ENCODE results near the gene MLEC. TPM values are rescaled to one million over a fixed set of nuclear protein-coding genes. Genes with fewer than 3 reads are reported as not detected.

The MLEC gene
- total RNA-seq, 2 experiments from 2014 or later, result 69.7 to 101 TPM

GRCh38 chr12:120736404-120737331 lies 49.7 kb downstream of the MLEC start:
- H2AFZ ChIP-seq (ENCODE audit: low read length), result no peak overlapping the region
- H3K4me2 ChIP-seq (ENCODE audit: low read length), result no peak overlapping the region
- H3K27ac ChIP-seq (ENCODE audit: low read depth, low read length, poor library complexity, severe bottlenecking), result no peak overlapping the region
- H3K9me2 ChIP-seq (ENCODE audit: insufficient read depth, low read length), result no peaks in the 10 kb centered on the region
- no peak for TF ChIP-seq CTCF (conservative IDR thresholded peaks at IDR 0.05; ENCODE audit: low read length)
- no peak for TF ChIP-seq EZH2phosphoT487 (IDR thresholded peaks at IDR 0.05; ENCODE audit: borderline replicate concordance, low read depth, low read length)
- ChIA-PET CTCF (ENCODE audit: unreplicated experiment) (no interaction called here), POLR2A (no interaction called here)
- no peaks in the 10 kb centered on the region for H3K79me2 ChIP-seq (ENCODE audit: insufficient read depth, low read depth, low read length)
- DNase-seq (ENCODE audit: low spot score), result no peak
- no peaks in the 10 kb centered on the region for H3K4me1 ChIP-seq (ENCODE audit: insufficient read depth, low read length, poor library complexity, severe bottlenecking)
- H3K9me3 ChIP-seq (ENCODE audit: low read length), result no peaks in the 10 kb centered on the region
- no TSS peak for BruUV-seq (replicated peaks)
- H3K4me3 ChIP-seq (ENCODE audit: low read depth, low read length, poor library complexity, severe bottlenecking), result no peak overlapping the region
- intact Hi-C loops (cut with micrococcal nuclease; ENCODE audit: unreplicated experiment), result no loop called here
- no peaks in the 10 kb centered on the region for H3K36me3 ChIP-seq (ENCODE audit: insufficient read depth, low read length)
- H4K20me1 ChIP-seq (ENCODE audit: insufficient read depth, low read length), result no peaks in the 10 kb centered on the region

GRCh38 chr12:120737557-120738251 lies 50.8 kb downstream of the MLEC start:
- CTCF ChIA-PET (ENCODE audit: unreplicated experiment), result no interaction called here

More at GRCh38 chr12:120737557-120738251, 50.8 kb downstream of the MLEC start:
- Histone ChIP-seq H3K79me2 (ENCODE audit: insufficient read depth, low read depth, low read length) (no peaks in the 10 kb centered on the region), H3K4me2 (ENCODE audit: low read length) (no peak overlapping the region), H3K9me2 (ENCODE audit: insufficient read depth, low read length) (no peaks in the 10 kb centered on the region), H3K4me1 (ENCODE audit: insufficient read depth, low read length, poor library complexity, severe bottlenecking) (no peaks in the 10 kb centered on the region), H4K20me1 (ENCODE audit: insufficient read depth, low read length) (no peaks in the 10 kb centered on the region), H3K36me3 (ENCODE audit: insufficient read depth, low read length) (no peaks in the 10 kb centered on the region), H3K4me3 (ENCODE audit: low read depth, low read length, poor library complexity, severe bottlenecking) (no peak overlapping the region), H3K9me3 (ENCODE audit: low read length) (no peaks in the 10 kb centered on the region), H2AFZ (ENCODE audit: low read length) (no peak overlapping the region), H3K27ac (ENCODE audit: low read depth, low read length, poor library complexity, severe bottlenecking) (no peak overlapping the region)
- peak; percentile 76 for TF ChIP-seq CTCF (conservative IDR thresholded peaks at IDR 0.05; ENCODE audit: low read length)
- TF ChIP-seq EZH2phosphoT487 (IDR thresholded peaks at IDR 0.05; ENCODE audit: borderline replicate concordance, low read depth, low read length), result no peak
- intact Hi-C loops (cut with micrococcal nuclease; ENCODE audit: unreplicated experiment), result loop anchor here (1.0 kb wide), 1 partner anchor 234 kb away; no protein-coding TSS in a partner anchor
- POLR2A ChIA-PET, result no interaction called here
- DNase-seq (ENCODE audit: low spot score), result peak; percentile 57
- no TSS peak for BruUV-seq (replicated peaks)
